Measurements from ENCODE around the gene BCAR3.
A peak's percentile ranks its signal among the peaks of the same experiment; 100 is the strongest.
"Not testable (repeated sequence)": the region's sequence is repeated elsewhere in the genome, so short reads cannot be mapped to it uniquely, and the experiment has no call there.

BCAR3 gene

GRCh38 chr1:93686504-93687250 lies 5.0 kb upstream of the BCAR3 start:
- DNase-seq = no peak

- no peak for DNase-seq
Measured at GRCh38 chr1:93685918-93686317, 4.3 kb upstream of the BCAR3 start.

- no peak for DNase-seq
Measured at GRCh38 chr1:93683234-93683633, 1.6 kb upstream of the BCAR3 start.

GRCh38 chr1:93681989-93682412 lies 364 bp upstream of the BCAR3 start:
- DNase-seq = peak; percentile 75

- peak; percentile 68 for DNase-seq
Measured at GRCh38 chr1:93680420-93681100, 1.1 kb downstream of the BCAR3 start.

- no peak for DNase-seq
Measured at GRCh38 chr1:93680076-93680419, 1.6 kb downstream of the BCAR3 start.

- no peak for DNase-seq
Measured at GRCh38 chr1:93679546-93679945, 2.1 kb downstream of the BCAR3 start.

GRCh38 chr1:93678946-93679480 lies 2.6 kb downstream of the BCAR3 start:
- DNase-seq = no peak

GRCh38 chr1:93678491-93678890 lies 3.1 kb downstream of the BCAR3 start:
- no peak for DNase-seq

- no peak for DNase-seq
Measured at GRCh38 chr1:93677729-93678128, 3.9 kb downstream of the BCAR3 start.

- no peak for DNase-seq
Measured at GRCh38 chr1:93676427-93676826, 5.2 kb downstream of the BCAR3 start.

- DNase-seq = no peak
Measured at GRCh38 chr1:93675931-93676330, 5.7 kb downstream of the BCAR3 start.

GRCh38 chr1:93675271-93675670 lies 6.4 kb downstream of the BCAR3 start:
- DNase-seq = no peak

- DNase-seq = not testable (repeated sequence)
Measured at GRCh38 chr1:93674071-93674470, 7.6 kb downstream of the BCAR3 start.

GRCh38 chr1:93673163-93673829 lies 8.3 kb downstream of the BCAR3 start:
- no peak for DNase-seq

- no peak for DNase-seq
Measured at GRCh38 chr1:93672477-93673162, 9.0 kb downstream of the BCAR3 start.

- DNase-seq = no peak
Measured at GRCh38 chr1:93672069-93672468, 9.6 kb downstream of the BCAR3 start.

GRCh38 chr1:93671099-93671621 lies 10.5 kb downstream of the BCAR3 start:
- no peak for DNase-seq

GRCh38 chr1:93670141-93670540 lies 11.5 kb downstream of the BCAR3 start:
- peak; percentile 58 for DNase-seq

GRCh38 chr1:93669369-93669768 lies 12.3 kb downstream of the BCAR3 start:
- DNase-seq = no peak

- no peak for DNase-seq
Measured at GRCh38 chr1:93668951-93669350, 12.7 kb downstream of the BCAR3 start.

GRCh38 chr1:93668121-93668520 lies 13.5 kb downstream of the BCAR3 start:
- no peak for DNase-seq

- DNase-seq = no peak
Measured at GRCh38 chr1:93667642-93668041, 14.0 kb downstream of the BCAR3 start.

Measured in NCI-H2029 (cell line).